Measurements from ENCODE around the gene ATP7A. TPM values are rescaled to one million over a fixed set of nuclear protein-coding genes. Genes with fewer than 3 reads are reported as not detected.

The ATP7A gene
- total and polyA plus RNA-seq, 2 donors (not counting 3 experiments of a cell fraction or from before 2014, with no cell fraction given): 3.1 to 8.8 TPM

DNA sequence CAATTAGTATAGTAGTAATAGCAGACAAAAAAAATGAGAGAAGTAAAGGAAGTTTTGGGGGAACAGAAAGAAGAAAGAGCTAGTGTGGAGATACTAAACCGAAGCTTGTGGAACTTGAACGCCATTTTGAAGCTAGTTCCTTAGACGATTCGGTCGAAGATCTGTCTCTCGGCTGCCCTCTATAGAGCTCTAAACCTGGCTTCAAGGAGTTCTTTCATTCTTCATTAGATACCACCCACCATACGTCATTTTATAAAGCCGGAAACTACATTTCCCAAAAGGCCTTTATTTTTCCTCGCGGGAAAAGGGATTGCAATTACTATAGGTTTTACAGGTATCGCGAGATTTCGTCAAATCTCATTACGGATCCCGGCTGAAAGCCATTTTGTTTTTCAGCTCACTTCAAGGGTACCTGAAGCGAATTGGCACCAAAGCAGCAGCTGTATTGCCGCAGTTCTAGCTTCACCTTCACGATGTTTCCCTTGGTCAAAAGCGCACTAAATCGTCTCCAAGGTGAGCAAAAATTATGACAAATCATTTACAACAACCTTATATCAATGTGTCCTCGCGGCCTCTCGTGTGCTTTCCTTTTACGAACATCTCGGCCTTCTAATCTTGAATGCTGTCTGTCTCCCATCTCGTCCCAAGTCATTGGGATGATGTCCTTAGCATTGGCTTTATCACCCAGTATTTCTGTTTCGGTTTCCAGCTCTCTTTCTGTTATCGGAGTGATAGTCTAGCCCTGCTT is 11.2 kb upstream of the ATP7A start, which contains the start of gene COX7B:
Gene COX7B (plus strand): TSS at position 388 of the 748 bp plus-strand sequence. CDS start 86 bp downstream, at position 474.
- dilution Hi-C loops (cut with MboI; ENCODE audit: extremely low pct_ligation_motif_present, low sequenced_read_pairs) (no loop called here), intact Hi-C loops (cut with micrococcal nuclease) (loop anchor here (1.0 to 10.0 kb wide), 5 partner anchors 123 to 1344 kb away; partner anchors contain the start of gene PGK1)
- no peaks in the 10 kb centered on the region for H4K20me1 ChIP-seq (replicated peaks; ENCODE audit: control insufficient read depth, extremely low read depth, insufficient read depth, low read length)
- POLR2A ChIA-PET: interaction anchor here (0.6 to 0.9 kb wide), 4 partner anchors 10 to 453 kb away, joined by 3 to 7 read pairs (median 3); partner anchors contain the start of gene ATP7A
- H3K79me2 ChIP-seq (ENCODE audit: control insufficient read depth, insufficient read depth, low read length): peaks cover 37% of the 10 kb centered on the region
- H3K4me1 ChIP-seq (ENCODE audit: control insufficient read depth, extremely low read depth, insufficient read depth, low read length): peaks cover 6% of the 10 kb centered on the region
- BruUV-seq (replicated peaks): TSS peak; percentile 64
- TF ChIP-seq, protein P1, sequence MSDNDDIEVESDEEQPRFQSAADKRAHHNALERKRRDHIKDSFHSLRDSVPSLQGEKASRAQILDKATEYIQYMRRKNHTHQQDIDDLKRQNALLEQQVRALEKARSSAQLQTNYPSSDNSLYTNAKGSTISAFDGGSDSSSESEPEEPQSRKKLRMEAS (IDR thresholded peaks at IDR 0.05; ENCODE audit: insufficient read depth, insufficient read length): no peak
- TF ChIP-seq JUN (IDR thresholded peaks at IDR 0.05; ENCODE audit: borderline replicate concordance, insufficient read depth, insufficient read length, low read depth): no peak
- peak; percentile 75 for TF ChIP-seq POLR2A (IDR thresholded peaks at IDR 0.05; ENCODE audit: low read depth, low read length)
- peak; percentile 57 for TF ChIP-seq POLR2AphosphoS5 (IDR thresholded peaks at IDR 0.05; ENCODE audit: insufficient read depth, low read depth, low read length)
- peak; percentile 34 to 46 for TF ChIP-seq CTCF (IDR thresholded peaks at IDR 0.05; ENCODE audit: extremely low read depth in 1 of 2, insufficient read depth in 1 of 2, low read depth in 1 of 2, low read length in 2 of 2)
- H3K9ac ChIP-seq (replicated peaks; ENCODE audit: extremely low read depth, insufficient read depth, low read length): peak within 1 kb of the TSS; percentile 92
- DNase-seq (ENCODE audit: low read depth, low spot score) (peak; percentile 94), FAIRE-seq (peak; percentile 86)
- no peaks in the 10 kb centered on the region for H3K36me3 ChIP-seq (ENCODE audit: control insufficient read depth in 2 of 2, extremely low read depth in 1 of 2, insufficient read depth in 2 of 2, low read length in 2 of 2)
- H3K9me1 ChIP-seq (replicated peaks; ENCODE audit: control insufficient read depth, extremely low read depth, insufficient read depth, low read length): no peaks in the 10 kb centered on the region
- H3K27me3 ChIP-seq (ENCODE audit: control insufficient read depth in 2 of 2, insufficient read depth in 2 of 2, low read length in 2 of 2): no peaks in the 10 kb centered on the region
- CTCF ChIA-PET: interaction anchor here (0.7 to 2.7 kb wide), 13 partner anchors 10 to 1620 kb away, joined by 3 to 22 read pairs (median 4); partner anchors contain the start of gene ATP7A
- peak within 1 kb of the TSS; percentile 75 for H3K27ac ChIP-seq (ENCODE audit: insufficient read depth, low read depth, low read length)
- H2AFZ ChIP-seq (ENCODE audit: low read depth, low read length): peak within 1 kb of the TSS; percentile 54
- H3K9me3 ChIP-seq (replicated peaks; ENCODE audit: control insufficient read depth, insufficient read depth, low read length): no peaks in the 10 kb centered on the region
- peak within 1 kb of the TSS; percentile 82 for H3K4me2 ChIP-seq (ENCODE audit: insufficient read depth, low read length)
- peak within 1 kb of the TSS; percentile 48 to 88 (median 62) for H3K4me3 ChIP-seq (replicated peaks in 1 of 3; ENCODE audit: insufficient read depth in 1 of 3, low read depth in 1 of 3, low read length in 3 of 3)
